C4-2B (cell line): ENCODE data around the gene KCNK16.

Experiments
- H3K27ac ChIP-seq: fragments of 450-650 bp; 2 replicates; pipeline ENCODE4 v1.5.1; 2017
- ZFX ChIP-seq: fragments of 450-650 bp; IDR thresholded peaks from 2 replicates; pipeline ENCODE4 v1.6.1; 2017
- TF ChIP-seq, protein P1 (sequence below): fragments of 450-650 bp; conservative IDR thresholded peaks from 2 replicates; pipeline ENCODE4 v1.5.1; 2017; ENCODE audit warnings: mild to moderate bottlenecking

KCNK16 gene

DNA sequence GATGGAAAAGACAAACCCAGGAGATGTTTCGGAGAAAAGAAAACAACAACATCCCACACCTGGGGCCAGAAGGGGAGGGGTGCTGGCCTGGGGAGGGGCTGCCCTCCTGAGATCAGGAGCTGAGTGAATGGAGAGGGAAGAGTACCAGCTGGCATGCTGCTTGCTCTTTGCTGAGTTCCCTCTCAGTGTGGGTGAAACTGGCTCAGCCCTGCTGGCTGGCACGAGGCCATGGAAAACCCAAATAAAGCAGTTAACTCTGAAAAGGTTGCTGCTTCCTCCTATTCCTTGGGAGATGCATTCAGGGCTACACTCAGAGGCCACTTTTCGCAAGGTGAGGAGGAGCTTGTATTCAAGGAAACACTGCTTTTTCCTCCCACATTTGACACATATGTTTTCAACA is 8.0 kb upstream of the KCNK16 start:
- no peak overlapping the region for H3K27ac ChIP-seq
- TF ChIP-seq, protein P1, sequence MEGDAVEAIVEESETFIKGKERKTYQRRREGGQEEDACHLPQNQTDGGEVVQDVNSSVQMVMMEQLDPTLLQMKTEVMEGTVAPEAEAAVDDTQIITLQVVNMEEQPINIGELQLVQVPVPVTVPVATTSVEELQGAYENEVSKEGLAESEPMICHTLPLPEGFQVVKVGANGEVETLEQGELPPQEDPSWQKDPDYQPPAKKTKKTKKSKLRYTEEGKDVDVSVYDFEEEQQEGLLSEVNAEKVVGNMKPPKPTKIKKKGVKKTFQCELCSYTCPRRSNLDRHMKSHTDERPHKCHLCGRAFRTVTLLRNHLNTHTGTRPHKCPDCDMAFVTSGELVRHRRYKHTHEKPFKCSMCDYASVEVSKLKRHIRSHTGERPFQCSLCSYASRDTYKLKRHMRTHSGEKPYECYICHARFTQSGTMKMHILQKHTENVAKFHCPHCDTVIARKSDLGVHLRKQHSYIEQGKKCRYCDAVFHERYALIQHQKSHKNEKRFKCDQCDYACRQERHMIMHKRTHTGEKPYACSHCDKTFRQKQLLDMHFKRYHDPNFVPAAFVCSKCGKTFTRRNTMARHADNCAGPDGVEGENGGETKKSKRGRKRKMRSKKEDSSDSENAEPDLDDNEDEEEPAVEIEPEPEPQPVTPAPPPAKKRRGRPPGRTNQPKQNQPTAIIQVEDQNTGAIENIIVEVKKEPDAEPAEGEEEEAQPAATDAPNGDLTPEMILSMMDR = no peak
- TF ChIP-seq ZFX = no peak

DNA sequence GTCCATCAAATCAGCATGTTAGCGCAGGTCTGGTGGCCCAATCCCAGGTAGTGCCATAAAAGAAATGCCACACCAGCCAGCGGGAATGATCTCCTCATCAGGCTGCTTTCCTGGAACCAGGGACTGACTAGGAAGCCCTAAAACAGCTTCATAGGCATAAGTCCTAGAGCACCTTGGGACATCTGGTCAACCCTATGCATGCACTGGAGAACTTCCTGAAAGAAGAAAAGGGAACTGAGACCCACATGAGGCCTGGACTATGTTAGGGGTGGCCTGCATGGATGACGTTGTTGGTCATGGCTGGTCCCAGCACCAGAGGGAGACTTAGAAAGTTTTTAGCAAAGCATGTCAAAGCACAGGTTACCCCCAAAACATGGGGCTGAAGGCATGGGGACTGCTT is 7.6 kb upstream of the KCNK16 start:
- H3K27ac ChIP-seq = no peak overlapping the region

DNA sequence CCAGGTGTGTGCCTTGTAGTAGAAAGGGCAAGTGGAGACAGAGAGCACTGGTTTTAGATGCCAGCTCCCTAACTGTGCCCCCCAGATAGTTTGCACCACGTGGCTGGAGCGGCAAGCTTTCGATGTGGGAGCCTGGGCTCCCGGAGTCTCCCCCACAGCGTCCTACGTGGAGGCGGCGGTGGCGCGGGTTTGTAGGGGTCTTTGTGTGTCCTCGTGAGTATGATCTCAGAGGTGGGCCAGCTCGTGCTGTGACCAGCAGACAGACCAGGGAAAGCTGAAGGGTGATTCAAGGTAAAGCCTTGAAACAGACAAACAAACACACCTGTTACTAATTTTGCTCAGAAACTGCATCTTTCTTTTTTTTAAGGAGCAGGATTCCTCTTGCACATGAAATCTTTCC is 5.6 kb upstream of the KCNK16 start:
- TF ChIP-seq ZFX = no peak
- TF ChIP-seq, protein P1 = no peak
- H3K27ac ChIP-seq = no peak overlapping the region

More for the DNA sequence above, 7.6 kb upstream of the KCNK16 start:
- TF ChIP-seq ZFX = no peak
- TF ChIP-seq, protein P1 = no peak

DNA sequence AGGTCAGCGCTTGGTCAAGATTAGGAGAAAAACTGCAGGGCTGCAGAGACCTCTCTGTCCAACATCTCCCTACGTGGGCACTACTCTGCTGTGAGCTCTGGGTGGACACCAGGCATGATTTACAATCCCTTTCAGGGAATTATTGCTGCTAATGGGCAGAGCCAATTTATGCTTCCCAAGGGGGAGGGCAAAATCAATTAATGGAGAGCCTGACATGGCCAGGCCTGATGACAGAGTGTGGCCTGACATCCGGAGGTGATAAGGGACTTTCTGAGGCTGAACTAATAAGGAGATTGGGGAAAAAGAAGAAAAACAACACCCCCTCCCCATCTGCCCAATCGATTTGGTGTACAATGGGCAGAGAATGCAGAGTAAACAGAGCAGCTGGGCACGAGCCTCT is 5.0 kb upstream of the KCNK16 start:
- no peak overlapping the region for H3K27ac ChIP-seq

DNA sequence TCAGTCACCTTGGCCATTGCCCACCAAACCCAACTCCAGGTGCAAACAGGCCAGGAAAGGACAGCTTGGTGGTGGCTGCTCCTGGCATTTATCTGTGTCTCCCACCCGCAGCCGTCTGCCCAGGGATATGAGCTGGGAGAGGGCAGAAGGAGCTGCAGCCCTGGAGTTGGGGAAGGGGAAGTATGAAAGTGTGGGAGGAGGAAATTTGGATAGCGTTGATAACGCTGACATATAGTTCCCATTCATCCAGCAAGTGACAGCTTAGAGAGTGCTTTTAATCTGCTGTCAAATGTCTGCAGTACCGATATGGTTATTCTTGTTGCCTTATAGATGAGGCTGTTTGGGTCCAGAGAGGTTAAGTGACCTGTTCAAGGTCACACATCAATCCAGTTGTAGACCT is 741 bp downstream of the KCNK16 start:
- no peak for TF ChIP-seq ZFX
- TF ChIP-seq, protein P1 = no peak

More for the DNA sequence above, 5.0 kb upstream of the KCNK16 start:
- no peak for TF ChIP-seq ZFX
- TF ChIP-seq, protein P1 = no peak

DNA sequence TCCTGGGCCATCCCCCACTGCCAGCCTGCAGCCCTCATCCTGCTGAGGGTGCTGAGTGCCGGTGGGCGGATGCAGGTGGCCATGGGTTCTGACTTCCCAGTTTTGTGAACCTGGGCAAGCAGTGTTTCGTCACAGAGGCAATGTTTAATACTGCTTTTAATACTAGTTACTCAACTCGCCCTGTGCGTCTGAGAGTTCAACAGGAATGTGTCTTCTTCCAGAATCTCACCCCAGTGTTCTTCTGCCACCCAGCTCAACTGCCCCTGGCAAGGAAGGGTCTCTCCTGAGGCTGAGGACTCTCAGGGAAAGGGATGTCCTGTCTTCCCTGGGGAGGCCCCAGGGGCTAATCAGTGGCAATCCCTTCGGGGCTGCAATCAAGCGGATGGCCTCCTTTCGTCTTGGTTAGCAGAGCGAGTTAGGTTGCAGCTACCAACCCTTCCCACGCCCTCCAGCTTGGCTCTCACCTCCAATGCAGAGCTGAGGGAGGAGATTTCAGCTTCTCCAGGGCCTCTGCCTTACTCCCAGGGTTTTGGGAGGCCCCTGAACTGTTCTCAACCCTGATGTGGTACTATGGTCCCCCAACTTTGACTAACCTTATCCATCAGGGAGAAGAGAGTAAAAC is 2.0 kb downstream of the KCNK16 start:
- H3K27ac ChIP-seq = no peak overlapping the region
- TF ChIP-seq, protein P1 = no peak
- TF ChIP-seq ZFX = no peak

More for the DNA sequence above, 741 bp downstream of the KCNK16 start:
- H3K27ac ChIP-seq = no peak overlapping the region

DNA sequence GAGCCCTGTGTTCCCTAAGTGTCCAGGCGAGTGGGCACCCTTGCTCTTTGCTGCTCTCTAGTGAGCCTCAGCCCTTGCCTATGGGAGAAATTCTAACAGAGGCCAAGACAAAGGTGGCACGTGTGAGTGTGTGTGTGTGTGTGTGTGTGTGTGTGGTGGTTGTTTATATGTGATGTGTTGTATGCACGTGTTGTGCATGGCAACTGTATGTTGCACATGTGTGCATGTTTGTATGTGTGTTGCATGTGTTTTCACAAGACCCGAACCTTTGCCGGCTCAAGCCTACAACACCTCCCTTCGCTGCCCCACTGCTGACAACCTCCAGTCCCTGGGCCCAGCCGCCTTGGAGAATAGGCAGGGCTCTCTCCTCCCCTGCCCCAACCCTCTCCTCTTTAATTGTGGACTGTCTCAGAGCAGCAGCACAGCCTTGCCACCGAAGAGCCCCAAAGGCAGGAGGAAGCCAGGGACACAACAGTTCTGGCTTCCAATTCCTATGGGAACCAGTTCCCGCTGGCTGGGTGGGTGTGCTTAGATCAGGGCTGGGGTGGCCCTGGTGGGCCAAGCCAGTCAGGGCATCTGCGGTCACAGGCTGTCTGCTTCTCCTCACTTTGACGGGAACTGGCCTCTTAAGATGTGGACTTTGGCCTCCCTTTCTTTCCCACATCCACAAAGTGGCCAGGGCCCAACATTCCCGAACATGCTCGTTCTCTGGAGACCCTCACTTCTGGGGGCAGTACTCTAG is 2.7 kb downstream of the KCNK16 start:
- no peak overlapping the region for H3K27ac ChIP-seq
- no peak for TF ChIP-seq ZFX
- TF ChIP-seq, protein P1 = no peak
